Trophoblast cell (in vitro differentiated cells and primary cell): ENCODE measurements around the gene ZNF780B.
A peak's percentile ranks its signal among the peaks of the same experiment; 100 is the strongest.

Experiments
- DNase-seq, 2 donors: peaks; one replicate each; pipeline ENCODE4 v3.0.0-alpha.2; 2016
- H2AFZ ChIP-seq: 2 replicates; pipeline ENCODE4 v1.6.1; 2013; ENCODE audit warnings: low read length, moderate library complexity, mild to moderate bottlenecking; ENCODE audit not compliant: insufficient read depth, poor library complexity
- H2AK5ac ChIP-seq: 2 replicates; pipeline ENCODE4 v1.6.1; 2013; ENCODE audit warnings: mild to moderate bottlenecking, low read length
- H2BK120ac ChIP-seq: 2 replicates; pipeline ENCODE4 v1.6.1; 2013; ENCODE audit warnings: low read length, mild to moderate bottlenecking, moderate library complexity; ENCODE audit not compliant: insufficient read depth, poor library complexity
- H2BK12ac ChIP-seq: 2 replicates; pipeline ENCODE4 v1.6.1; 2013; ENCODE audit warnings: mild to moderate bottlenecking, low read length, moderate library complexity
- H2BK5ac ChIP-seq: 2 replicates; pipeline ENCODE4 v1.6.1; 2013; ENCODE audit warnings: low read length, low read depth, moderate library complexity, mild to moderate bottlenecking; ENCODE audit not compliant: poor library complexity
- H3K14ac ChIP-seq: 2 replicates; pipeline ENCODE4 v1.6.1; 2013; ENCODE audit warnings: mild to moderate bottlenecking, low read length
- H3K18ac ChIP-seq: 2 replicates; pipeline ENCODE4 v1.6.1; 2013; ENCODE audit warnings: mild to moderate bottlenecking, low read length
- H3K23ac ChIP-seq: 2 replicates; pipeline ENCODE4 v1.6.1; 2013; ENCODE audit warnings: low read length
- H3K27ac ChIP-seq: 2 replicates; pipeline ENCODE4 v1.5.1; 2013; ENCODE audit warnings: low read depth, mild to moderate bottlenecking, inconsistent platforms, low read length, moderate library complexity
- H3K27me3 ChIP-seq: 2 replicates; pipeline ENCODE4 v1.6.1; 2013; ENCODE audit warnings: inconsistent platforms, mild to moderate bottlenecking, low read length, moderate library complexity; ENCODE audit not compliant: insufficient read depth
- H3K36me3 ChIP-seq, 2 experiments: 1 replicate in 1 of 2; 2 replicates in 1 of 2; pipeline ENCODE4 v1.6.1; 2013; ENCODE audit warnings: low read length in 2 of 2, mild to moderate bottlenecking in 2 of 2, moderate library complexity in 1 of 2; ENCODE audit not compliant: insufficient read depth in 2 of 2, control insufficient read depth in 1 of 2
- H3K4ac ChIP-seq: 2 replicates; pipeline ENCODE4 v1.6.1; 2013; ENCODE audit warnings: low read depth, mild to moderate bottlenecking, low read length, moderate library complexity
- H3K4me1 ChIP-seq, 2 experiments: 1 replicate in 1 of 2; 2 replicates in 1 of 2; pipeline ENCODE4 v1.6.1; 2013; ENCODE audit warnings: low read length in 2 of 2, mild to moderate bottlenecking in 2 of 2, moderate library complexity in 1 of 2; ENCODE audit not compliant: insufficient read depth in 2 of 2, control insufficient read depth in 1 of 2
- H3K4me2 ChIP-seq: 2 replicates; pipeline ENCODE4 v1.6.1; 2013; ENCODE audit warnings: inconsistent platforms, mild to moderate bottlenecking, low read length, moderate library complexity
- H3K4me3 ChIP-seq: 2 replicates; pipeline ENCODE4 v1.5.1; 2013; ENCODE audit warnings: mild to moderate bottlenecking, low read depth, low read length, inconsistent platforms
- H3K79me1 ChIP-seq: one replicate; pipeline ENCODE4 v1.6.1; 2013; ENCODE audit warnings: low read length
- H3K79me2 ChIP-seq: 2 replicates; pipeline ENCODE4 v1.6.1; 2013; ENCODE audit warnings: low read length, mild to moderate bottlenecking; ENCODE audit not compliant: control insufficient read depth, insufficient read depth, poor library complexity
- H3K9ac ChIP-seq: 2 replicates; pipeline ENCODE4 v1.6.1; 2013; ENCODE audit warnings: mild to moderate bottlenecking, low read length
- H3K9me3 ChIP-seq: 2 replicates; pipeline ENCODE4 v1.6.1; 2013; ENCODE audit warnings: low read depth, mild to moderate bottlenecking, control low read depth, inconsistent platforms, low read length; ENCODE audit not compliant: insufficient read depth
- H4K12ac ChIP-seq: 2 replicates; pipeline ENCODE4 v1.6.1; 2013; ENCODE audit warnings: low read depth, mild to moderate bottlenecking, low read length, moderate library complexity
- H4K8ac ChIP-seq: 2 replicates; pipeline ENCODE4 v1.6.1; 2013; ENCODE audit warnings: low read depth, mild to moderate bottlenecking, low read length, moderate library complexity
- H4K91ac ChIP-seq: one replicate; pipeline ENCODE4 v1.6.1; 2013; ENCODE audit warnings: low read depth, mild to moderate bottlenecking, low read length, moderate library complexity
- WGBS: extraction: QIAGEN DNeasy Blood & Tissue Kit; methylation state at CpG from one replicate; pipeline ENCODE4 v1.1.7; 2013; ENCODE audit warnings: missing lambda C conversion rate; ENCODE audit not compliant: insufficient read length, insufficient coverage; ENCODE audit errors: extremely low coverage; 5-methylcytosine and 5-hydroxymethylcytosine counted together

The ZNF780B gene

GRCh38 chr19:39997638-39998216 is 58.3 kb downstream of the ZNF780B start:
- Histone ChIP-seq H2BK5ac (no peak overlapping the region), H3K79me1 (peaks cover 7% of the 10 kb centered on the region), H3K4ac (no peak overlapping the region), H4K91ac (no peak overlapping the region), H3K9ac (no peak overlapping the region), H2BK12ac (no peak overlapping the region), H3K14ac (no peak overlapping the region), H3K27ac (no peak overlapping the region), H2AFZ (no peak overlapping the region), H4K8ac (no peak overlapping the region), H2AK5ac (no peak overlapping the region), H4K12ac (no peak overlapping the region), H3K27me3 (no peaks in the 10 kb centered on the region), H2BK120ac (no peak overlapping the region), H3K9me3 (peaks cover 8% of the 10 kb centered on the region), H3K4me3 (no peak overlapping the region), H3K4me2 (peak overlapping the region; percentile 78), H3K36me3 (peaks cover 3 to 4% of the 10 kb centered on the region in 2 experiments), H3K4me1 (peaks cover 6 to 7% of the 10 kb centered on the region in 2 experiments), H3K23ac (no peak overlapping the region), H3K79me2 (peaks cover 6% of the 10 kb centered on the region), H3K18ac (no peak overlapping the region)
- peak; percentile 37 to 45 for DNase-seq
- WGBS, result no CpG with 5 or more reads among the region's 5 CpGs

GRCh38 chr19:39996811-39997637 is 59.0 kb downstream of the ZNF780B start, which contains the start of gene ZNF546:
TSS of gene ZNF546 (plus strand) at chr19:39997060. CDS start at chr19:39998327, 1,267 bp downstream.
- H2BK12ac ChIP-seq, result peak within 1 kb of the TSS; percentile 42
- H3K36me3 ChIP-seq, result peaks cover 3 to 4% of the 10 kb centered on the region in 2 experiments
- WGBS, result no CpG with 5 or more reads among the region's 53 CpGs
- H4K12ac ChIP-seq, result peak within 1 kb of the TSS; percentile 65
- H2BK120ac ChIP-seq, result peak within 1 kb of the TSS; percentile 4
- DNase-seq, result peak; percentile 87 to 96
- H3K9me3 ChIP-seq, result peaks cover 8% of the 10 kb centered on the region
- no peak within 1 kb of the TSS for H2BK5ac ChIP-seq
- peak within 1 kb of the TSS; percentile 76 for H3K18ac ChIP-seq
- peak within 1 kb of the TSS; percentile 51 for H4K91ac ChIP-seq
- peak within 1 kb of the TSS; percentile 78 for H3K4me2 ChIP-seq
- peak within 1 kb of the TSS; percentile 87 for H3K4me3 ChIP-seq
- H3K14ac ChIP-seq, result peak within 1 kb of the TSS; percentile 44
- H3K79me1 ChIP-seq, result peaks cover 7% of the 10 kb centered on the region
- peak within 1 kb of the TSS; percentile 82 for H3K9ac ChIP-seq
- H3K4me1 ChIP-seq, result peaks cover 6 to 7% of the 10 kb centered on the region in 2 experiments
- peak within 1 kb of the TSS; percentile 93 for H4K8ac ChIP-seq
- peak within 1 kb of the TSS; percentile 18 for H3K4ac ChIP-seq
- peaks cover 6% of the 10 kb centered on the region for H3K79me2 ChIP-seq
- H2AK5ac ChIP-seq, result no peak within 1 kb of the TSS
- H3K27ac ChIP-seq, result no peak within 1 kb of the TSS
- no peaks in the 10 kb centered on the region for H3K27me3 ChIP-seq
- H2AFZ ChIP-seq, result peak within 1 kb of the TSS; percentile 88
- H3K23ac ChIP-seq, result no peak within 1 kb of the TSS

GRCh38 chr19:39996218-39996810 is 59.7 kb downstream of the ZNF780B start:
- Histone ChIP-seq H3K4me1 (peaks cover 6 to 7% of the 10 kb centered on the region in 2 experiments), H2AK5ac (no peak overlapping the region), H2BK12ac (peak overlapping the region; percentile 42), H3K4ac (peak overlapping the region; percentile 18), H3K4me3 (peak overlapping the region; percentile 87), H3K79me2 (peaks cover 6% of the 10 kb centered on the region), H3K4me2 (peak overlapping the region; percentile 78), H3K27ac (no peak overlapping the region), H2AFZ (peak overlapping the region; percentile 88), H3K9me3 (peaks cover 8% of the 10 kb centered on the region), H3K23ac (no peak overlapping the region), H4K91ac (peak overlapping the region; percentile 22), H2BK5ac (no peak overlapping the region), H3K9ac (peak overlapping the region; percentile 82), H4K8ac (peak overlapping the region; percentile 88), H3K18ac (peak overlapping the region; percentile 76), H2BK120ac (peak overlapping the region; percentile 4), H3K14ac (peak overlapping the region; percentile 41), H3K36me3 (peaks cover 3 to 4% of the 10 kb centered on the region in 2 experiments), H3K27me3 (no peaks in the 10 kb centered on the region), H4K12ac (peak overlapping the region; percentile 65), H3K79me1 (peaks cover 7% of the 10 kb centered on the region)
- peak in 1 of 2 donors; percentile 31 for DNase-seq
- WGBS, result no CpG with 5 or more reads among the region's 19 CpGs

- no peak overlapping the region for H2AFZ ChIP-seq
- H2BK5ac ChIP-seq, result no peak overlapping the region
- H3K4me1 ChIP-seq, result peaks cover 6 to 7% of the 10 kb centered on the region in 2 experiments
- H3K79me1 ChIP-seq, result peaks cover 7% of the 10 kb centered on the region
- H3K9me3 ChIP-seq, result peaks cover 6% of the 10 kb centered on the region
- H3K27me3 ChIP-seq, result no peaks in the 10 kb centered on the region
- H3K36me3 ChIP-seq, result peaks cover 3 to 4% of the 10 kb centered on the region in 2 experiments
- H4K12ac ChIP-seq, result no peak overlapping the region
- no peak overlapping the region for H3K4me2 ChIP-seq
- peaks cover 6% of the 10 kb centered on the region for H3K79me2 ChIP-seq
- no peak overlapping the region for H2AK5ac ChIP-seq
- no peak overlapping the region for H3K14ac ChIP-seq
- H3K18ac ChIP-seq, result no peak overlapping the region
- no peak overlapping the region for H3K4ac ChIP-seq
- no peak overlapping the region for H3K9ac ChIP-seq
- DNase-seq, result no peak
- no peak overlapping the region for H4K91ac ChIP-seq
- no peak overlapping the region for H2BK12ac ChIP-seq
- no peak overlapping the region for H3K23ac ChIP-seq
- H3K27ac ChIP-seq, result no peak overlapping the region
- WGBS, result no CpG with 5 or more reads among the region's 1 CpG
- no peak overlapping the region for H2BK120ac ChIP-seq
- H4K8ac ChIP-seq, result no peak overlapping the region
- no peak overlapping the region for H3K4me3 ChIP-seq
These were observed 60.2 kb downstream of the ZNF780B start for GRCh38 chr19:39995794-39996193.
